HepG2 (cell line): Measurements from ENCODE around the gene SDC4. TPM values are rescaled to one million over a fixed set of nuclear protein-coding genes. Genes with fewer than 3 reads are reported as not detected.
A peak's percentile ranks its signal among the peaks of the same experiment; 100 is the strongest.

Experiments
- ARID5B ChIP-seq: IDR thresholded peaks from 2 replicates; pipeline ENCODE4 v1.4.0; 2020; ENCODE audit warnings: mild to moderate bottlenecking, missing genetic modification reagents
- CBFB ChIP-seq: sonication (generic); formaldehyde crosslinking; IDR thresholded peaks from 2 replicates; pipeline ENCODE4 v1.4.0; 2020; ENCODE audit warnings: missing genetic modification reagents
- ETV5 ChIP-seq: IDR thresholded peaks from 2 replicates; pipeline ENCODE4 v1.6.1; 2018; ENCODE audit warnings: missing biosample characterization, missing genetic modification reagents, inconsistent platforms, borderline replicate concordance
- HMG20A ChIP-seq: IDR thresholded peaks from 2 replicates; pipeline ENCODE4 v1.6.1; 2016; ENCODE audit warnings: borderline replicate concordance
- HNF4G ChIP-seq, 2 experiments: sonication (generic) in 1 of 2; formaldehyde crosslinking in 1 of 2; IDR thresholded peaks; 2 replicates each; pipeline versions ENCODE4 v1.4.0 to v1.6.1; 2011 to 2020; ENCODE audit warnings: borderline replicate concordance in 2 of 2, low read depth in 2 of 2, mild to moderate bottlenecking in 2 of 2, low read length in 1 of 2, missing genetic modification reagents in 1 of 2, moderate library complexity in 1 of 2
- JUN ChIP-seq: sonication (generic); formaldehyde crosslinking; IDR thresholded peaks from 2 replicates; pipeline ENCODE4 v1.4.0; 2020; ENCODE audit warnings: mild to moderate bottlenecking, missing genetic modification reagents
- MEIS2 ChIP-seq: sonication (generic); formaldehyde crosslinking; IDR thresholded peaks from 2 replicates; pipeline ENCODE4 v1.9.0; 2021; ENCODE audit warnings: mild to moderate bottlenecking, missing genetic modification reagents
- NR2F2 ChIP-seq: IDR thresholded peaks from 2 replicates; pipeline ENCODE4 v1.6.1; 2012; ENCODE audit warnings: low read depth, inconsistent platforms, borderline replicate concordance
- PPARG ChIP-seq: conservative IDR thresholded peaks from 2 replicates; pipeline ENCODE4 v1.6.1; 2016; ENCODE audit warnings: missing biosample characterization, missing genetic modification reagents
- SIN3A ChIP-seq: IDR thresholded peaks from 2 replicates; pipeline ENCODE4 v1.6.1; 2011; ENCODE audit warnings: low read depth, mild to moderate bottlenecking, control low read depth, low read length, borderline replicate concordance
- TFDP2 ChIP-seq: sonication (generic); formaldehyde crosslinking; IDR thresholded peaks from 2 replicates; pipeline ENCODE4 v1.4.0; 2020; ENCODE audit warnings: missing genetic modification reagents
- ZBTB38 ChIP-seq: sonication (generic); formaldehyde crosslinking; IDR thresholded peaks from 2 replicates; pipeline ENCODE4 v1.5.1; 2020; ENCODE audit warnings: mild to moderate bottlenecking, missing genetic modification reagents
- ZEB1 ChIP-seq: IDR thresholded peaks from 2 replicates; pipeline ENCODE4 v1.6.1; 2012; ENCODE audit warnings: mild to moderate bottlenecking, low read depth, inconsistent platforms; ENCODE audit not compliant: insufficient replicate concordance
- ZNF232 ChIP-seq: sonication (generic); formaldehyde crosslinking; IDR thresholded peaks from 2 replicates; pipeline ENCODE4 v1.4.0; 2020; ENCODE audit warnings: missing genetic modification reagents, borderline replicate concordance
- polyA plus RNA-seq, 8 experiments: library from polyadenylated mRNA; depleted of rRNA in 3 of 8; stranded (reverse) in 7 of 8; unstranded in 1 of 8; fragments of >200 nt; fragmentation: Illumina TruSeq in 4 of 8; extraction: Trizol in 4 of 8; gene quantifications; 2 replicates each; pipeline versions ENCODE4 v1.2.1 to v1.2.3, GENCODE V29; 2011 to 2016; ENCODE audit warnings: low read depth in 4 of 8, missing spikeins in 1 of 8, mixed read lengths in 1 of 8; ENCODE audit not compliant: insufficient read depth in 1 of 8
- total RNA-seq, 5 experiments: library from RNA; depleted of rRNA; stranded (reverse); fragments of >200 nt; fragmentation: Illumina TruSeq; extraction: Trizol; gene quantifications; 2 replicates each; pipeline ENCODE4 v1.2.3, GENCODE V29; 2016; ENCODE audit warnings: low read depth in 1 of 5
- TF ChIP-seq, protein P1 (sequence below), 2 experiments: fragments of 450-650 bp in 1 of 2; sonication (generic) in 1 of 2; formaldehyde crosslinking; IDR thresholded peaks; 2 replicates each; pipeline versions ENCODE4 v1.5.0 to v1.8.0; 2020 to 2022; ENCODE audit warnings: mild to moderate bottlenecking in 1 of 2, missing genetic modification reagents in 1 of 2
- TF ChIP-seq, protein P2 (sequence below): sonication (generic); formaldehyde crosslinking; IDR thresholded peaks from 2 replicates; pipeline ENCODE4; 2020; ENCODE audit warnings: missing genetic modification reagents, mild to moderate bottlenecking, borderline replicate concordance

Gene SDC4
- total and polyA plus RNA-seq, 2 of the 13 experiments (the other 11 are each of a cell fraction or from before 2014, with no cell fraction given): 49.0 to 65.1 TPM

- TF ChIP-seq PPARG (CRISPR knock-in tag) (0 out of 2 replicates have a peak, but pooled peaks have one; percentile 14), HMG20A (CRISPR knock-in tag) (peak; percentile 48; the same call in 1 of the 2 replicates), ARID5B (CRISPR knock-in tag) (peak; percentile 32; the same call in 1 of the 2 replicates), MEIS2 (CRISPR knock-in tag) (peak; percentile 26; the same call in 1 of the 2 replicates), CBFB (no peak), HNF4G (IDR thresholded peaks at IDR 0.05; ENCODE audit: borderline replicate concordance, low read depth, low read length) (peak; percentile 67; the same call in 1 of the 2 replicates), HNF4G (CRISPR knock-in tag; IDR thresholded peaks at IDR 0.05; ENCODE audit: borderline replicate concordance, low read depth) (no peak), TFDP2 (CRISPR knock-in tag) (peak; percentile 32; the same call in 1 of the 2 replicates), ZNF232 (CRISPR knock-in tag) (peak; percentile 18; the same call in 1 of the 2 replicates), JUN (CRISPR knock-in tag) (peak; percentile 88), NR2F2 (peak; percentile 33; the same call in 1 of the 2 replicates), ETV5 (CRISPR knock-in tag) (peak; percentile 25; the same call in 1 of the 2 replicates), ZBTB38 (0 out of 2 replicates have a peak, but pooled peaks have one; percentile 6), SIN3A (no peak), ZEB1 (peak; percentile 83)
- TF ChIP-seq, protein P1, sequence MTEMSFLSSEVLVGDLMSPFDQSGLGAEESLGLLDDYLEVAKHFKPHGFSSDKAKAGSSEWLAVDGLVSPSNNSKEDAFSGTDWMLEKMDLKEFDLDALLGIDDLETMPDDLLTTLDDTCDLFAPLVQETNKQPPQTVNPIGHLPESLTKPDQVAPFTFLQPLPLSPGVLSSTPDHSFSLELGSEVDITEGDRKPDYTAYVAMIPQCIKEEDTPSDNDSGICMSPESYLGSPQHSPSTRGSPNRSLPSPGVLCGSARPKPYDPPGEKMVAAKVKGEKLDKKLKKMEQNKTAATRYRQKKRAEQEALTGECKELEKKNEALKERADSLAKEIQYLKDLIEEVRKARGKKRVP (CRISPR knock-in tag; IDR thresholded peaks at IDR 0.05): peak in 1 of 2 experiments; percentile 39; a peak in 1 of 4 replicates
- TF ChIP-seq, protein P2, sequence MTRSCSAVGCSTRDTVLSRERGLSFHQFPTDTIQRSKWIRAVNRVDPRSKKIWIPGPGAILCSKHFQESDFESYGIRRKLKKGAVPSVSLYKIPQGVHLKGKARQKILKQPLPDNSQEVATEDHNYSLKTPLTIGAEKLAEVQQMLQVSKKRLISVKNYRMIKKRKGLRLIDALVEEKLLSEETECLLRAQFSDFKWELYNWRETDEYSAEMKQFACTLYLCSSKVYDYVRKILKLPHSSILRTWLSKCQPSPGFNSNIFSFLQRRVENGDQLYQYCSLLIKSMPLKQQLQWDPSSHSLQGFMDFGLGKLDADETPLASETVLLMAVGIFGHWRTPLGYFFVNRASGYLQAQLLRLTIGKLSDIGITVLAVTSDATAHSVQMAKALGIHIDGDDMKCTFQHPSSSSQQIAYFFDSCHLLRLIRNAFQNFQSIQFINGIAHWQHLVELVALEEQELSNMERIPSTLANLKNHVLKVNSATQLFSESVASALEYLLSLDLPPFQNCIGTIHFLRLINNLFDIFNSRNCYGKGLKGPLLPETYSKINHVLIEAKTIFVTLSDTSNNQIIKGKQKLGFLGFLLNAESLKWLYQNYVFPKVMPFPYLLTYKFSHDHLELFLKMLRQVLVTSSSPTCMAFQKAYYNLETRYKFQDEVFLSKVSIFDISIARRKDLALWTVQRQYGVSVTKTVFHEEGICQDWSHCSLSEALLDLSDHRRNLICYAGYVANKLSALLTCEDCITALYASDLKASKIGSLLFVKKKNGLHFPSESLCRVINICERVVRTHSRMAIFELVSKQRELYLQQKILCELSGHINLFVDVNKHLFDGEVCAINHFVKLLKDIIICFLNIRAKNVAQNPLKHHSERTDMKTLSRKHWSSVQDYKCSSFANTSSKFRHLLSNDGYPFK: no peak
Measured at GRCh38 chr20:45359406-45360148, 11.4 kb upstream of the SDC4 start (continued).
